GM12878 (cell line): ENCODE data around the gene NEAT1. TPM values are rescaled to one million over a fixed set of nuclear protein-coding genes. Genes with fewer than 3 reads are reported as not detected.

Source experiments
- ATAC-seq: fragments of 200-7000 bp; cut with Tn5 transposase; 3 replicates; pipeline ENCODE4 v1.9.1; 2020; ENCODE audit warnings: mild to moderate bottlenecking, moderate library complexity
- BruUV-seq: library from RNA; stranded (reverse); fragments of 400-500 nt; replicated peaks from 2 replicates; lab custom pipeline; 2021; lab: Mats Ljungman, UMichigan
- CTCF ChIA-PET: fragments of 300-600 bp; sonication (Branson Sonifier 250); formaldehyde crosslinking; extraction: SDS; loops from one replicate; lab custom pipeline; 2021; ENCODE audit warnings: inconsistent platforms; lab: Yijun Ruan, JAX
- POLR2A ChIA-PET: fragments of 350-600 bp; formaldehyde crosslinking; extraction: SDS; loops from one replicate; lab custom pipeline; 2021; ENCODE audit warnings: inconsistent platforms; lab: Charles Lee
- RAD21 ChIA-PET: fragments of 300-600 bp; sonication (Branson Sonifier 250); formaldehyde crosslinking; loops from one replicate; lab custom pipeline; 2023; ENCODE audit warnings: antibody characterized with exemption; ENCODE audit not compliant: unreplicated experiment; lab: Charles Lee
- SMC1A ChIA-PET: fragments of 300-600 bp; sonication (Branson Sonifier 250); formaldehyde crosslinking; loops from one replicate; lab custom pipeline; 2023; ENCODE audit not compliant: unreplicated experiment, uncharacterized antibody; lab: Charles Lee
- DNase-seq: peaks from one replicate; pipeline ENCODE4 v3.0.0-alpha.2; 2011; ENCODE audit warnings: low read depth, low spot score
- FAIRE-seq: peaks from 3 replicates; lab custom pipeline; 2011; peaks lifted over from hg19 to GRCh38; lab: Jason Lieb, UNC
- H2AFZ ChIP-seq: 2 replicates; pipeline ENCODE4 v1.6.0; 2011; ENCODE audit warnings: low read depth, low read length, control low read depth; ENCODE audit not compliant: control insufficient read depth
- H3K27ac ChIP-seq: 2 replicates; pipeline ENCODE4 v1.5.1; 2011; ENCODE audit warnings: control low read depth; ENCODE audit not compliant: control insufficient read depth, insufficient read depth
- H3K27me3 ChIP-seq, 2 experiments: replicated peaks in 1 of 2; 2 replicates each; pipeline versions ENCODE4 v1.6.0 to v1.6.1; 2011; ENCODE audit warnings: low read length in 1 of 2; ENCODE audit not compliant: control insufficient read depth in 2 of 2, insufficient read depth in 2 of 2
- H3K36me3 ChIP-seq, 2 experiments: 2 replicates each; pipeline ENCODE4 v1.5.1; 2011; ENCODE audit warnings: low read length in 1 of 2; ENCODE audit not compliant: control insufficient read depth in 2 of 2, insufficient read depth in 2 of 2
- H3K4me1 ChIP-seq: 2 replicates; pipeline ENCODE4 v1.6.1; 2011; ENCODE audit warnings: mild to moderate bottlenecking, low read length, moderate library complexity, mixed read lengths; ENCODE audit not compliant: control insufficient read depth, insufficient read depth
- H3K4me2 ChIP-seq: 2 replicates; pipeline ENCODE4 v1.6.0; 2011; ENCODE audit warnings: control low read depth; ENCODE audit not compliant: control insufficient read depth, insufficient read depth
- H3K4me3 ChIP-seq: fragments of 200-600 bp; sonication (generic); 2 replicates; pipeline ENCODE4 v1.5.1; 2016
- H3K79me2 ChIP-seq: 2 replicates; pipeline ENCODE4 v1.6.0; 2011; ENCODE audit warnings: low read length; ENCODE audit not compliant: control insufficient read depth, insufficient read depth
- H3K9ac ChIP-seq: 2 replicates; pipeline ENCODE4 v1.8.0; 2011; ENCODE audit warnings: low read length, control low read depth, mixed read lengths; ENCODE audit not compliant: control insufficient read depth, insufficient read depth
- H3K9me3 ChIP-seq: replicated peaks from 3 replicates; pipeline ENCODE4 v1.5.1; 2011; ENCODE audit warnings: mild to moderate bottlenecking, low read length; ENCODE audit not compliant: control insufficient read depth, insufficient read depth
- H4K20me1 ChIP-seq: 2 replicates; pipeline ENCODE4 v1.6.0; 2011; ENCODE audit not compliant: control insufficient read depth, insufficient read depth
- CHD1 ChIP-seq: IDR thresholded peaks from 2 replicates; pipeline ENCODE4 v1.6.1; 2012; ENCODE audit warnings: low read depth, low read length, improper control_type of control experiment
- CHD2 ChIP-seq: IDR thresholded peaks from 2 replicates; pipeline ENCODE4 v1.6.1; 2011; ENCODE audit warnings: low read depth, low read length, improper control_type of control experiment, borderline replicate concordance
- E4F1 ChIP-seq: fragments of 450-650 bp; IDR thresholded peaks from 2 replicates; pipeline ENCODE4 v1.6.1; 2018; ENCODE audit warnings: borderline replicate concordance, mild to moderate bottlenecking; ENCODE audit not compliant: partially characterized antibody
- GATAD2B ChIP-seq: fragments of 450-650 bp; conservative IDR thresholded peaks from 2 replicates; pipeline ENCODE4 v1.6.1; 2017; ENCODE audit warnings: low read depth, mild to moderate bottlenecking, moderate library complexity
- MTA3 ChIP-seq: IDR thresholded peaks from 2 replicates; pipeline ENCODE4 v1.6.1; 2012; ENCODE audit warnings: low read length, inconsistent platforms, borderline replicate concordance
- NR2F1 ChIP-seq: fragments of 450-650 bp; conservative IDR thresholded peaks from 2 replicates; pipeline ENCODE4 v1.6.1; 2017; ENCODE audit warnings: mild to moderate bottlenecking
- POLR2A ChIP-seq: IDR thresholded peaks from 2 replicates; pipeline ENCODE4 v1.6.1; 2011; ENCODE audit warnings: low read depth, mild to moderate bottlenecking, low read length
- RBBP5 ChIP-seq: fragments of 200-600 bp; sonication (generic); conservative IDR thresholded peaks from 2 replicates; pipeline ENCODE4 v1.6.1; 2016
- SIX5 ChIP-seq: IDR thresholded peaks from 2 replicates; pipeline ENCODE4 v1.6.1; 2011; ENCODE audit warnings: mild to moderate bottlenecking, low read depth, low read length, moderate library complexity; ENCODE audit not compliant: severe bottlenecking
- SP1 ChIP-seq: IDR thresholded peaks from one replicate; pipeline ENCODE4 v1.6.1; 2011; ENCODE audit warnings: low read depth, low read length
- SPI1 ChIP-seq: IDR thresholded peaks from 2 replicates; pipeline ENCODE4 v1.6.1; 2011; ENCODE audit warnings: low read depth, mild to moderate bottlenecking, low read length, moderate library complexity, borderline replicate concordance; ENCODE audit not compliant: insufficient read depth
- TAF1 ChIP-seq: IDR thresholded peaks from 2 replicates; pipeline ENCODE4 v1.6.1; 2011; ENCODE audit warnings: mild to moderate bottlenecking, low read depth, low read length, borderline replicate concordance
- WRNIP1 ChIP-seq: IDR thresholded peaks from 2 replicates; pipeline ENCODE4 v1.6.1; 2011; ENCODE audit warnings: low read depth, low read length, improper control_type of control experiment, borderline replicate concordance
- YY1 ChIP-seq: IDR thresholded peaks from 2 replicates; pipeline ENCODE4 v1.6.1; 2011; ENCODE audit warnings: low read depth, mild to moderate bottlenecking, low read length
- ZNF622 ChIP-seq: fragments of 450-650 bp; IDR thresholded peaks from 2 replicates; pipeline ENCODE4 v1.6.1; 2017; ENCODE audit warnings: mild to moderate bottlenecking, inconsistent platforms
- WGBS: methylation state at CpG from one replicate; pipeline ENCODE4 v1.1.6; 2016; ENCODE audit warnings: low lambda C conversion rate; ENCODE audit not compliant: insufficient replicate concordance, insufficient coverage; ENCODE audit errors: missing lambda C conversion rate; 5-methylcytosine and 5-hydroxymethylcytosine counted together
- in situ Hi-C: fragments of 300-500 bp; cut with MboI; formaldehyde crosslinking; loops from 9 replicates; pipeline ENCODE4 v1.14.3; 2018; ENCODE audit warnings: mixed read lengths
- intact Hi-C: fragments of 100-400 bp; cut with micrococcal nuclease; formaldehyde crosslinking; loops from one replicate; pipeline ENCODE4 v1.14.2; 2022; ENCODE audit not compliant: unreplicated experiment
- polyA plus RNA-seq, 11 experiments: library from polyadenylated mRNA; depleted of rRNA in 4 of 11; unstranded in 6 of 11; stranded (reverse) in 5 of 11; fragments of >200 nt; fragmentation: Nextera tagmentation in 4 of 11; fragmentation: Illumina TruSeq in 1 of 11; extraction: Ambion mirVana in 4 of 11; extraction: Trizol in 1 of 11; gene quantifications; 1 replicate in 1 of 11; 2 replicates in 10 of 11; pipeline versions ENCODE4 v1.2.1 to v1.2.3, GENCODE V29; 2011 to 2016; ENCODE audit warnings: inconsistent platforms in 2 of 11, missing spikeins in 2 of 11, low read depth in 1 of 11
- total RNA-seq, 4 experiments: library from RNA; depleted of rRNA in 3 of 4; stranded (reverse); fragments of >200 nt in 3 of 4; fragmentation: Illumina TruSeq in 1 of 4; extraction: Trizol in 1 of 4; gene quantifications; 2 replicates each; pipeline versions ENCODE4 v1.2.1 to v1.2.3, GENCODE V29; 2013 to 2021

The NEAT1 gene
- total and polyA plus RNA-seq, 10 of the 15 experiments (the other 5 are each of a cell fraction or from before 2014, with no cell fraction given): 13.6 to 328 (median 69.4) TPM

- RAD21 ChIA-PET: interaction anchor here (0.7 kb wide), 1 partner anchor 12 kb away, joined by 4 read pairs; no protein-coding TSS in a partner anchor
- POLR2A ChIA-PET: interaction anchor here (0.7 to 2.8 kb wide), 3 partner anchors 11 to 26 kb away, joined by 3 to 10 read pairs (median 3); no protein-coding TSS in a partner anchor
- intact Hi-C loops: no loop called here
- SMC1A ChIA-PET: interaction anchor here (1.2 to 1.8 kb wide), 3 partner anchors 17 to 92 kb away, joined by 3 to 9 read pairs (median 3); partner anchors contain the start of gene FRMD8
- Histone ChIP-seq H4K20me1 (no peaks in the 10 kb centered on the region), H3K4me2 (no peak overlapping the region), H3K27ac (peak overlapping the region; percentile 91; the same call in 1 of the 2 replicates), H3K9ac (no peak overlapping the region), H3K27me3 (no peaks in the 10 kb centered on the region), H3K9me3 (no peaks in the 10 kb centered on the region), H3K4me1 (peaks cover 20% of the 10 kb centered on the region)
- DNase-seq (no peak), ATAC-seq (no peak)
- CTCF ChIA-PET: interaction anchor here (1.6 to 2.9 kb wide), 3 partner anchors 11 to 38 kb away, joined by 4 to 13 read pairs (median 4); no protein-coding TSS in a partner anchor
- in situ Hi-C loops: no loop called here
- BruUV-seq: no TSS peak
- TF ChIP-seq YY1 (no peak), SPI1 (no peak), WRNIP1 (no peak), POLR2A (no peak), RBBP5 (no peak), GATAD2B (no peak), SIX5 (no peak), NR2F1 (no peak), SP1 (no peak), CHD1 (no peak), TAF1 (no peak), MTA3 (no peak), CHD2 (no peak), E4F1 (no peak), ZNF622 (no peak)
- TF ChIP-seq, all 136 proteins: peak for 0
- FAIRE-seq: no peak
- Histone ChIP-seq H3K4me3 (no peak overlapping the region), H3K36me3 (peaks cover 21 to 22% of the 10 kb centered on the region in 2 experiments), H3K79me2 (no peaks in the 10 kb centered on the region; the same call in 1 of the 2 replicates), H2AFZ (no peak overlapping the region)
- 97% methylated on average over 24 of the region's 24 CpGs for WGBS
Measured at GRCh38 chr11:65404638-65405339, 17.8 kb upstream of the NEAT1 start.
